Endometrial microvascular endothelial cells (primary cell): ENCODE results near the gene FAM76A. TPM values are rescaled to one million over a fixed set of nuclear protein-coding genes. Genes with fewer than 3 reads are reported as not detected.
"Not testable (repeated sequence)": the region's sequence is repeated elsewhere in the genome, so short reads cannot be mapped to it uniquely, and the experiment has no call there.

ENCODE experiments used
- in situ Hi-C: cut with HindIII; loops from 2 replicates; pipeline ENCODE4 v1.10.0; 2017; ENCODE audit warnings: low sequenced_read_pairs, low pct_unique_long_range_greater_than_20kb; ENCODE audit errors: inconsistent ontology term
- total RNA-seq: library from RNA; depleted of rRNA; stranded (reverse); fragments of >200 nt; gene quantifications from one replicate; pipeline ENCODE4 v1.2.3, GENCODE V29; 2015; ENCODE audit errors: inconsistent ontology term

FAM76A gene
- total RNA-seq, 1 donor from 2014 or later, result 7.0 TPM

- in situ Hi-C loops, result no loop called here
Measured at GRCh38 chr1:27773826-27774445, 48.2 kb downstream of the FAM76A start.

- in situ Hi-C loops, result no loop called here
Measured at GRCh38 chr1:27774654-27775053, 48.9 kb downstream of the FAM76A start.

DNA sequence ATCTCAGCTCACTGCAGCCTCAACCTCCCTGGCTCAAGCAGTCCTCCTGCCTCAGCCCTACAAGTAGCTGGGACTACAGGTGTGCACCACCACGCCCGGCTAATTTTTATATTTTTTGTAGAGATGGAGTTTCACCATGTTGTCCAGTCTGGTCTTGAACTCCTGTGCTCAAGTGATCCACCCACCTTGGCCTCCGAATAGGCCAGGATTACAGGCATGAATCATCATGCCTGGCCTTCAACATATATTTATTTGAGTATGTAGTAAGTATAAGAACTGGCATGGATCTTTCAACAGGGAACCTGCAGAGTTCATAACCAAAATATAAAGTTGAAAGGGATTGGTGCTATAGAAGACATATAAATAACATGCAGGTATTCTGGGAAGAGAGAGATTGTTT is 49.6 kb downstream of the FAM76A start:
- in situ Hi-C loops, result not testable (repeated sequence)

DNA sequence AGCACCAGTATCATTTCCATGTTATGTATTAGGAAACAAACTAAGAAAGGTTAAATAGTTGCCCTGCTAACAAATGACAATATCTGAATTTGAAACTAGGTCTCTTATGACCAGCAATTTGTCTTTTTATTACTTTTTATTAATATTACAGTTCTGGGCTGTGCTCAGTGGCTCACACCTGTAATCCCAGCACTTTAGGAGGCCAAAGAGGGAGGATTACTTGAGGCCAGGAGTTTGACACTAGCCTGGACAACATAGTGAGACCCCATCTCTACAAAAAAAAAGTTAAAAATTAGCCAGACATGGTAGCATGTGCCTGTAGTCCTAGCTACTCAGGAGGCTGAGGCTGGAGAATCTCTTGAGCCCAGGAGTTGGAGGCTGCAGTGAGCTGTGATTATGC is 50.5 kb downstream of the FAM76A start:
- in situ Hi-C loops, result not testable (repeated sequence)

GRCh38 chr1:27778056-27778455 is 52.3 kb downstream of the FAM76A start:
- in situ Hi-C loops, result no loop called here

GRCh38 chr1:27779122-27779521 is 53.4 kb downstream of the FAM76A start:
- in situ Hi-C loops, result no loop called here

GRCh38 chr1:27782950-27783349 is 57.2 kb downstream of the FAM76A start:
- in situ Hi-C loops, result no loop called here

- in situ Hi-C loops, result no loop called here
Measured at GRCh38 chr1:27784700-27785099, 58.9 kb downstream of the FAM76A start.

DNA sequence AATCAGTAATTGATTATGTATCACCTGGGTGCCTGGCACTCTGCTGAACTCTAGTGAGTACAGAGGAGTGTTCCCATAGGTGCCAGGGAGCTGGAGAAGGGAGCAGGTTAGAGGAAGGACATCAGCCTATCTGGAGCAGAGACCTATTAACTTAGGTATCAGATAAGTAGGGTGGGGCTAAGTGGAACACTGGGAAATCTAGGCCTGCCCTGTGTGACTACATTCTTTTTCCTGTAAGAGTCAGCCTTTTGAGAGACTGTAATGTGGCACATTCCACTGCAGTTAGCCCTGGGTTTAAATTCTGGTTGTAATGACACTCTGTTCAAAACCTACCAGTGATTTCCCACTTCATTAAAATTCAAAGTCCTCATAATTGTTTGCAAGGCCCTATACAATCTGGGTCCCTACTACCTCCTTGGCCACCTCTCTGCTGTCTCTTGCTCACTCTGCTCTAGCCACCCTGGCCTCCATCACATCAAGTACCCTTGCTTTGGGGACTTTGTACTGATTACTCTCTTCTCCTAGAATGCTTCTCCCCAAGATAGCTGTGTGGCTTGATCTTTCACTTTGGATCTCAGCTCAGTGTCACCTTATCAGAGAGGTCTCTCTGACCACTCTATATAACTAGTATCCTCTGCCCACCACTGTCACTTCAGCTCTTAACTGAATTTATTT is 60.2 kb downstream of the FAM76A start:
- in situ Hi-C loops, result no loop called here

GRCh38 chr1:27787895-27788294 is 62.1 kb downstream of the FAM76A start:
- in situ Hi-C loops, result no loop called here

- in situ Hi-C loops, result no loop called here
Measured at GRCh38 chr1:27789540-27790041, 63.8 kb downstream of the FAM76A start.

DNA sequence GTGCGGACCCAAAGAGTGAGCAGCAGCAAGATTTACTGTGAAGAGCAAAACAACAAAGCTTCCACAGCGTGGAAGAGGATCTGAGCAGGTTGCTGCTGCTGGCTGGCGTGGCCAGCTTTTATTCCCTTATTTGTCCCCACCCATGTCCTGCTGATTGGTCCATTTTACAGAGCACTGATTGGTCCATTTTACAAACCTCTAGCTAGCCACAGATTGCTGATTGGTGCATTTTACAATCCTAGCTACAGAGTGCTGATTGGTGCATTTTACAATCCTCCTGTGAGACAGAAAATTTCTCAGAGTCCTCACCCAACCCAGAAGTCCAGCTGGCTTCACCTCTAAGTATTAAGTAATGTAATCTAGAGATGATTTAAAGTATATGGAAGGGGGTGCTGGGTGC is 64.5 kb downstream of the FAM76A start:
- in situ Hi-C loops, result not testable (repeated sequence)

DNA sequence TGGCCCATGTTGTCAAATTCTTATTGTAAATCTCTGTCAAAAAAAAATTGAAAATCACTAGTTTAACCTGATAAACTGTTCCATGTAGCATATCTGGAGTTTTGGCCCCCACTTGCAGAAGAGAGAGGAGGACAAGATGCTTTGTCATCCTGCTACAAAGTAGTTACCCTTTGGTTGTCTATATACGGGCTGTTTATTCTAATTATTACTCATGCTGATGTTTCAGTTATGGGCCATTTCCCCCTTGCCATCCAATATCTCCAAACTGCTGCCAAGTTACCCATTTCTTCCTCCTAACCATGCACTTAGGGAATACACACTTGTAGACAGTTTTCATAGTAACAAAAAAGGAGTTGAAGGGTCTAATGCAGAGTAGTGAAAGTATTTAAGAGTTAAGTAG is 69.8 kb downstream of the FAM76A start:
- in situ Hi-C loops, result no loop called here

GRCh38 chr1:27804791-27805190 is 79.0 kb downstream of the FAM76A start:
- in situ Hi-C loops, result no loop called here

GRCh38 chr1:27806758-27807157 is 81.0 kb downstream of the FAM76A start:
- in situ Hi-C loops, result no loop called here

DNA sequence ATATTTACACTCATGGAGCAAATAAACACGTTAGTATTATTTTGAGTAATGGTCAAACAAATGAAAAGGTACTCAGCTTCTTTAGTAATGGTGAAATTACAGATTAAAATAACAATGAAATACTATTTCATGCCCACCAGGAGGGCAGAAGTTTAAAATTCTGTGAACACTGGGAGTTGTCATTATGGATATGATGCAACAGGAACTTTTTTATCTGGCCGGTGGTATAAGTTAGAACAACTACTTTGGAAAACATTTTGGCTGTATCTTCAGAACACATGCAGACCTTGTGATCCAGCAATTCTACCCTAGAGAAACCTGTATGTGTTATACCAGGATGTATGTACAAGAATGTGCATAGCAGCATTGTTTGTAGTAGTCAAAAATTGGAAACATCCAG is 81.6 kb downstream of the FAM76A start:
- in situ Hi-C loops, result no loop called here

GRCh38 chr1:27808131-27808530 is 82.4 kb downstream of the FAM76A start:
- in situ Hi-C loops, result not testable (repeated sequence)

GRCh38 chr1:27809883-27810282 is 84.1 kb downstream of the FAM76A start:
- in situ Hi-C loops, result no loop called here

DNA sequence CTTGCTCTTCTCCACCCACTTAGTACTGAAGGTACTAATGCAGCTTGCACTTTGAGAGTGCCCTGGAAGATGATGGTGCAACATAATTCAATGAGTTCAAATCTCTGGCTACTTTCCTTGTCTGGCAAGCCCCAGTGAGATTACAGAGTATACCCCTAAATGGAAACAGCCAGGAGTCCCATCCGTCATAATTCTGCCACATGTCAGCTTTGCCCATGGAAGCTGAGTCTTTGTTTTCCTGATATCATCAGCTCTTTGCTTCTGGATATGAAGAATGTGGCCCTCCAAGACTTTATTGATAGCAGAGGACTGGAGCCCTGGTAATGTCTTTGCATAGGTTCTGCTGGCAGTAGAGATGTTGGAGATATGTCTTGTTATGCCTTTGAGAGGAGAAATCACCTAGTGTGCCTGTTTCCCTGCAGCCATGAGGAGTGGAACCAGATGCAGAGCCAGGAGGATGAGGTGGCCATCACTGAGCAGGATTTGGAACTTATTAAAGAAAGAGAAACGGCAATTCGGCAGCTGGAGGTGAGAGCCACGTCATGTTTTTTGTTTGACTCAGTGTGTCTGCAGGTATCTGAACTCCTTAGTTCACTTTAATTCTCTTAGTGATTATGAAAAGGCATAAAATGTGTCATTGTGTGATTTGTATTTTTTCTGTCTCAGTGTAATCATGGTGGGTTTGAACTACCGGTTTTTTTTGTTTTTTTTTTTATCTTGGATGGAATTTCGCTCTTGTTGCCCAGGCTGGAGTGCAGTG is 86.2 kb downstream of the FAM76A start:
- in situ Hi-C loops, result no loop called here
